Measurements from ENCODE around the gene ZNF652. TPM values are rescaled to one million over a fixed set of nuclear protein-coding genes. Genes with fewer than 3 reads are reported as not detected.
A peak's percentile ranks its signal among the peaks of the same experiment; 100 is the strongest.

ZNF652 gene
- total RNA-seq, 2 donors from 2014 or later: 24.6 to 25.4 TPM

DNA sequence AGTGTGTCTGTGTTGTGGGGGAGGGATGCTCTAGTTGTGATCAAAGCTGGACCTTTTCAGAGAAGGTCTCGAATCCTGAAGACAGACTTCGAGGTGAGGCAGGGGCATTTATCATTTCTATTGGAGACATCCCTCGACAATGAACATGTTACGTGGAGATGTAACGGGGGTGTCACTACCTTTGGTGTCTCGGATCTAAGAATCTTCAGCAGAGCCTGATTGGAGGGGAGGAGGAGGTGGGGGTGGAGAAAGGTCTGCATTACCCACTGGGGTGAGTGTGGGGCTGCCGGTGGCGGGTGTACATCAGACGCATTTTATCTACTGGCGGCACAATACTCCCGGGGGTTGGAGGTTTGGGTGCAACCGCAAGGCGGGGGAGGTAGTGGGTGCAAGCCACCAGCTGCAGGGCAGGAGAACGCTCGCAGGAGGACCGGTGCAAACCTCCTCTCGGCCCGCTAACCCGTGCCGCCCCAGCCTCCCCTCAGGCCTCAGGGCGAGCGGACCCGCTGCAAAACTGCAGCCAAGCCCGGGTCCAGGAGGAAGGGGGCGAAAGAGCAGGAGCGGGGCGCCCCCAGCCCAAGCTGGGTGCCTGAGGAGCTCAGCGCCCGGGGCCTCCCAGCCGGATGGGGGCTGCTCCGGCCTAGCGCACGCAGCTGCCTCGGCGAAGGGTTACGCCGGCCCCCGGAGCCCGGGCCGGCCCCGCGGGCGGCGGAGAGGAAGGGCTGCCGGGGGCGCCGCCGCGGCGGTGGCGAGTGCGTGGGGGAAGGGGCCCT, 735 bp downstream of the ZNF652 start:
- TF ChIP-seq, protein P1, sequence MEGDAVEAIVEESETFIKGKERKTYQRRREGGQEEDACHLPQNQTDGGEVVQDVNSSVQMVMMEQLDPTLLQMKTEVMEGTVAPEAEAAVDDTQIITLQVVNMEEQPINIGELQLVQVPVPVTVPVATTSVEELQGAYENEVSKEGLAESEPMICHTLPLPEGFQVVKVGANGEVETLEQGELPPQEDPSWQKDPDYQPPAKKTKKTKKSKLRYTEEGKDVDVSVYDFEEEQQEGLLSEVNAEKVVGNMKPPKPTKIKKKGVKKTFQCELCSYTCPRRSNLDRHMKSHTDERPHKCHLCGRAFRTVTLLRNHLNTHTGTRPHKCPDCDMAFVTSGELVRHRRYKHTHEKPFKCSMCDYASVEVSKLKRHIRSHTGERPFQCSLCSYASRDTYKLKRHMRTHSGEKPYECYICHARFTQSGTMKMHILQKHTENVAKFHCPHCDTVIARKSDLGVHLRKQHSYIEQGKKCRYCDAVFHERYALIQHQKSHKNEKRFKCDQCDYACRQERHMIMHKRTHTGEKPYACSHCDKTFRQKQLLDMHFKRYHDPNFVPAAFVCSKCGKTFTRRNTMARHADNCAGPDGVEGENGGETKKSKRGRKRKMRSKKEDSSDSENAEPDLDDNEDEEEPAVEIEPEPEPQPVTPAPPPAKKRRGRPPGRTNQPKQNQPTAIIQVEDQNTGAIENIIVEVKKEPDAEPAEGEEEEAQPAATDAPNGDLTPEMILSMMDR (IDR thresholded peaks at IDR 0.05): no peak
- Histone ChIP-seq H3K9me3 (no peaks in the 10 kb centered on the region), H3K27ac (peak overlapping the region; percentile 86 to 92), H3K36me3 (no peaks in the 10 kb centered on the region), H3K27me3 (no peaks in the 10 kb centered on the region), H3K4me3 (peak overlapping the region; percentile 91 to 94), H3K4me1 (peaks cover 0 to 26% of the 10 kb centered on the region in 2 donors)
- DNase-seq (ENCODE audit: low spot score): no peak

- TF ChIP-seq, protein P1 (IDR thresholded peaks at IDR 0.05): no peak
- Histone ChIP-seq H3K27me3 (no peaks in the 10 kb centered on the region), H3K4me1 (peaks cover 0 to 26% of the 10 kb centered on the region in 2 donors), H3K36me3 (no peaks in the 10 kb centered on the region), H3K9me3 (no peaks in the 10 kb centered on the region), H3K4me3 (peak overlapping the region; percentile 91 to 94), H3K27ac (peak overlapping the region in 1 of 2 donors; percentile 92)
- no peak for DNase-seq (ENCODE audit: low spot score)
Measured at GRCh38 chr17:49360796-49361128, 1.3 kb downstream of the ZNF652 start.

DNA sequence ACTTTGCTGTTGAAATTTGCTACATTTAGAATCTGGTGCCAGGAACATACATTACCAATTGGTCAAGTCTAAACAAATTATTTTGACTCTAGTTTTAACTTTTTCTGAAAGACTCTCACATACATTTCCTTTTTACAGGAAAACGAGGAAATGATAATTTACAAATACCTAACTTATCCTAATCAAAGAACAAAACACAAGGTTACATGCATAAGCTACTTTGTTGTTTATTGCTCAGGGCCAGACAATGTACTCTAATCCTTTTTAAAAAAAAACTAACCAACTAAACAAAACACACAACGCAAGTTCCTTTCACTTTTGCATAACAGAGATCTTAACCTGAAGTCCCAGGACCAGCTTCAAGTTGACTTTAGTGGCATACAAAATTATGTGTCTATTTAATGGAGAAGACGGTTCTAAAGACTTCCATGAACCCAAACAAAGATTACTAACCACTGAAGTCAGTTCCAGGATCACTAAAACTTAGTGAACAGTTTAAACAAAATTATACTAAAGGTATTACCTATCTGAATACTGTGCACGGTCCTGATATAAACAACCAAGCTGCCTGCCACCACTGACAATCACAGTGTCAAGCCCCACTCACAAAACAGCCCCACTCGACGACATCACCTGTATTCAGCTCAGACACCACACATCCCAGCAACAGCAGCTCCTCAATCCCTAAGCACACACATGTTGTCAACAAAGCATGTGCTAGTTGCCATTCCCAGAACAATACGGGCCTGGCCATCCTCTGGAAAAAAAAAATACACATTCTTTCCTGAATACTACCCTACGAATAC, 1.9 kb downstream of the ZNF652 start:
- Histone ChIP-seq H3K4me3 (peak overlapping the region in 1 of 2 donors; percentile 91), H3K9me3 (no peaks in the 10 kb centered on the region), H3K4me1 (peaks cover 0 to 26% of the 10 kb centered on the region in 2 donors), H3K27me3 (no peaks in the 10 kb centered on the region), H3K27ac (no peak overlapping the region), H3K36me3 (no peaks in the 10 kb centered on the region)
- no peak for DNase-seq (ENCODE audit: low spot score)
- TF ChIP-seq, protein P1 (IDR thresholded peaks at IDR 0.05): no peak

DNA sequence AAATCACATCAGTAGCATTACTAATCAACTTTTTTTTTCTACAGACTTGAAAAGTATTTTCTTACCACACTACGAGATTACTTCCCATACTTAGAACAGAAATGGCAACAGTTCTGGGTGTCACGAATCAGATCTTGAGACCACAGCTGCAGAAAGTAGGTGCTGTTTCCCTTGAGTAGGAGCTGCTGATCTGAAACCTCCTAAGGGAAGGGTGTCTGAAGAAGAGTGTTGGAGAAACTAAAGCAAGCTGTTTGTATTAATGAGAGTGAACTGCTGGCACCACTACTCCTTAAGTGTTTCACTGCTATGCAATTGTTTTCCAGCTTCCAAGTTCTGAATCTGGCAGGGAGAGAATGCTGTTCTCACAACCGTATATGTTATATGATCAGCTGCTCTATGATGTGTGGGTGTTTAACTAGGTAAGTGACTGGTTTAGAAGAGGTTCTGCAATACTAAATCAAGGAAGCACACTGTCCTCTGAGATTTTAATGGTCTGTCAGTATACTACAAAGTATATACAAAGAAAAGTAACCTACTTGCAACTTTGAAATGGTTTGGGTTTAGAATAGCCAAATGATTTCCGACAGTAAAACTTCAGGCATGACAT, 3.3 kb downstream of the ZNF652 start:
- Histone ChIP-seq H3K36me3 (no peaks in the 10 kb centered on the region), H3K9me3 (no peaks in the 10 kb centered on the region), H3K27ac (no peak overlapping the region), H3K4me3 (no peak overlapping the region), H3K4me1 (peaks cover 0 to 26% of the 10 kb centered on the region in 2 donors), H3K27me3 (no peaks in the 10 kb centered on the region)
- TF ChIP-seq, protein P1 (IDR thresholded peaks at IDR 0.05): no peak
- DNase-seq (ENCODE audit: low spot score): no peak

DNA sequence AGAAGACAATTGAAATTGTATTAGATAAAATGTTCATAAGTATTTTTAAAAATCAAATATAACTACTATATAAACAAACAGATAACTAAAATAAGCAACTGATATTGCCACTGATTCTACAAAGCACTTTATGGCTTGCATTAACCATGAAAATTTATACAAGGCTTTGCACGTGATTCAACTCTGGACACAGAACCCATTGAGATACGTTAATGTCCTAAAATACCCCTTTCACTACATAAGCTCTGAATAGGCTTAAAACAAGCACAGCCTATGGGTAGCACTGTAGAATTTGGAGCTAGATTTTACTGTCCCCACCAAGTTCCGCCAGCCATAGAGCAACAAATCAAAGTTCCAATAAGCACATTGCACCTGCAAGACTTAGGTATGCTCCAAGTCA, 4.5 kb downstream of the ZNF652 start:
- H3K4me1 ChIP-seq: peaks cover 0 to 26% of the 10 kb centered on the region in 2 donors
- no peak overlapping the region for H3K27ac ChIP-seq
- no peak overlapping the region for H3K4me3 ChIP-seq
- H3K9me3 ChIP-seq: no peaks in the 10 kb centered on the region
- H3K27me3 ChIP-seq: no peaks in the 10 kb centered on the region
- DNase-seq (ENCODE audit: low spot score): no peak
- TF ChIP-seq, protein P1 (IDR thresholded peaks at IDR 0.05): no peak
- no peaks in the 10 kb centered on the region for H3K36me3 ChIP-seq

All from right atrium auricular region (tissue), 2 donors.